NCI-H446 treated with DMSO at 0.1 percent for 48 hours (cell line): ENCODE measurements around the gene CHSY3.

Experiments
- DNase-seq: peaks from one replicate; lab custom pipeline; 2025; lab: John Stamatoyannopoulos, UW

Gene CHSY3

DNA sequence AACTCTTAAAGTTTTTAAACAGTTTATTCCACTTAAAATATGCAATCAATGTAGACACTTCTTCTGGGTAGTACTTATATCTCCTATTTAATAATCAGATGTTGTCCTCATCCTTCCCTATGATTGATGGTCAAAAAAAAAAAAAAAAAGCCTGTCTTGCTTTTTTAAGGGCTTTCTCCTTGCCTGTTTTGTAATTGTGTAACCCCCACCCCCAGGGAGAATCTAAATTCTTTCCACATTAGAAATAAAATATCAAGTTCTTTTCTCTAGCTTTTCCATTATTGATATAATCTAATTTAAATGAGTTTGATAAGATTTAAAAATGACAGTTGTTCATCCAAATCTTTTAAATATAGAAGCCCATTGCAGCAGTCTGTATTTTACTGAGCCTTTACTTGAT, 119.7 kb downstream of the CHSY3 start:
- no peak for DNase-seq

DNA sequence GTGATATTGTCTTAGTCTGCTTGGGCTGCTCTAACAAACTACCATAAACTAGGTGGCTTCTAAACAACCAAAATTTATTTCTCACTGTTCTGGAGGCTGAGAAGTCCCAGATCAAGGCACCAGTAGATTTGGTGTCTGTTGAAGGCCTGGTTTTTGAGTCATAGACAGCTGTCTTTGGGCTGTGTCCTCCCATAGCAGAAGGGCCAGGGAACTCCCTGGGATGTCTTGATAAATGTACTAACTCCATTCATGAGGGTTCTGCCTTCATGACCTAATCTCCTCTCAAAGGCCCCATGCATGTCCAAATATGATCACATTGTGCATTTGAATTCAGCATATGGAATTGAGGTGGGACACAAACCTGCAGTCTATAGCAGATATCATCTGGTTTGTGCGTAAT, 121.2 kb downstream of the CHSY3 start:
- DNase-seq: no peak

DNA sequence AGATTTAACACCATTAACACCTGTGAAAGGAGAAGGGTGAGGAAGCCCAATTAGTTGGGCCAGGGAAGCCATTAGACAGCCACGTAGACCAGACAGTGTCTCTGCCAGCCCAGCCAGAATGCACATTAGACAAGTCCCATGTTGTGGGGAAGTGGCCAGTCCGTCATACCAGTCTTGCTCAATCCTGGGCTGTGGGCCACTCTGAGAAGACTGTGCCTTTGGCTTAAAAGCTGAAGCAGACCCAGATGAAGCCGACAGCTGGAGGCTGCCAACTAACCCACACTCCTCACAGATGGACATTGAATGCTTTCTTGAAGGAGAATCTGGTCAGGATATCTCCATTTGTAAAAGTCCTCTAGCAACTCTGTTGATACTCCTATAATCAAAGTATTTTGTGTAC, 128.5 kb downstream of the CHSY3 start:
- DNase-seq: no peak

DNA sequence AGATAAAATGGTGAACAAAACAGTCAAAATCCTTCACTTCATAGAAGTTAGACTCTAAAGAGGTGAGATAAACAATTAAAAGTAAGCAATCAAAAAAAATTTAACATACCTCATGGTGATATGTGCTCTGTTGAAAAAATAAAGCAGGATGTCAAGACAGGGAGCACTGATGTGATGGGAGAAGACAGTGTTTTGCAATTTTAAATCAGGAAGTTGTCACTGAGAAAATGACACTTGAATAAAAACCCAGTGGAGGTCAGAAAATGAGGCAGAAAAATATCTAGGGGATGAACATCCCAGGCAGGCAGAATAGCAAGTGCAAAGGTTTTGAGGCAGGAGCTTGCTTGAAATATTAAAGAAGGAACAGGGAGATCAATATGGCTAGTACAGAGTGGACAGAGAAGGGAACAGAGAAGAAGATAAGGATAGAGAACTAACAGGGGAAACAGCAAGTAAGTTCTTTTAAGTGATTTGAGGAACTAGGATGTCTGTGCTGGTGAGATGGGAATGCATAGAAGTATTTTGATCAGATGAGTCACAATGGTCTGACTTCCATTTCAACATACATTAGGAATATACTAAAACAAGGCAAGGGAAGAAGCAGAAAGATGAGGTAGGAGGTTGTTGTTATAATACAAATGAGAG, 130.4 kb downstream of the CHSY3 start:
- no peak for DNase-seq

DNA sequence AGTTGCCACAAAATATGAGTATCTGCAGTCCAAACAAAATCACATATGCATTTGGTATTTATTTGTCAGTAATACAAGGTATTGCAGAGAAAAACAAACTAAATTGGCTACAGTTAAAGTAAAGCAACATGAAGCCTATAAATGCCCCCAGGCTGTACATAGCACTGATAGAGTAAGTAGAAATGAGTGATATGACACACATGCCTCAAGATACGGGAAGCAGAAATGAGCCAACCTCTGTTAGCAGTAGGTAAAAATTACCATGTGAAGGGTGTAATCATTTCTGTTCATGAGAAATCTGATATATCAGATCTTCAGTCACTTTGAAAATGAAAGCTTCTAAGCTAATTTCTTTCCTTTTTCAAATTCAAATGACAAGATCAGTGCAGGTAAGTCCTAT, 131.1 kb downstream of the CHSY3 start:
- DNase-seq: no peak

DNA sequence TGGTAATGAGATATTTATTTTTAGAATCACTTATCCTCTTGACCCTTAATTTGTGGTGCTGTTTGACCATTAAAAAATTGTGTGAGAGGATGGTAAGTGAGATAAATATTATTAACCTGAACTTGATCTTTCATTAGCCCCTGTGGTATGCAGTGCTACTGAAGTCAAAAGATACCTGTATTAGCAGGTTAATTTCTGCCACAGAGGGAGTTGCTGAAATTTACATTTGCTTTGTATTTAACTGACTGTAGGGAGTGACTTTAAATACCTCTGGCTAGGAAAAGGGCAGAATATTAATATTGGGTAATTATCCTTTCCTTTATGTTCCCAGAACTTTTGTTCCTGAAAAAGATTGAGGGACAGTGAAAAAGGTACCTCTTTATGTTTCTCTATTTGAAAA, 133.6 kb downstream of the CHSY3 start:
- DNase-seq: no peak

DNA sequence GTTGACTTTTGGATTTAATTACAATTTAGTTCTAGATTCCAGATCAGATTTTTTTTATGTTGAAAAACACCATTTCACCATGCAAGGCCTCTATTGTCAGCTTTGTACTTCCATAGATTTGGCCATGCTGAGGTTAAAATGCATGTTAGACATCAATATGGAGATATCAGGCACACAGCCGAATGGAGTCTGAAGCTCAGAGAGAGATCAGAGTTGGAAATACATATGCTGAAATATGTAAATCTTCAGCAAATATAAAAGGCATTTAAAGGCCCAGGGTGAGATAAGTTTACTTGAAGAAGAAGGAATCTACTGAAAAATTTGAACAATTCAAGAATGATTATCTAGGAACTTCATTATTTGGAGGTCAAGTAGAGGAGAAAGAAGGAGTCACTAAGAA, 139.6 kb downstream of the CHSY3 start:
- DNase-seq: no peak

DNA sequence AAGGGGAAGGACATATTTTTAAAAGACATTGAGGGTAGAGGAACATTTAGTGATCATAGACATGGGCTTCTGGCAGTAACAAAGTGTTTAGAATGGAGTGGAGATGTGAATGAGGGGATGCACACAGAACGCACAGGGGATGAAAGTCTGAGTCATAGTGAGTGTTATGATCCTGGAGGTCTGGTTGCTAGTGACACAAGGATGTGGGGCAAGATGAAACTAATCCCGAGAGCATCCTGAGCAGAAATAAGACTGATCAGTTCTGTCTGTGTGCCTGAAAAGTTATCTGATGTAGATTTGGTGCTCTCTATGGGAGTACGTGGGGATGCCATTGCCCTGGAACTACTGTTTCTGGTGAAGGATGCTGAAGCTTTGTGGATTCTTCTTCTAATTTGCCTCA, 141.1 kb downstream of the CHSY3 start:
- DNase-seq: no peak

DNA sequence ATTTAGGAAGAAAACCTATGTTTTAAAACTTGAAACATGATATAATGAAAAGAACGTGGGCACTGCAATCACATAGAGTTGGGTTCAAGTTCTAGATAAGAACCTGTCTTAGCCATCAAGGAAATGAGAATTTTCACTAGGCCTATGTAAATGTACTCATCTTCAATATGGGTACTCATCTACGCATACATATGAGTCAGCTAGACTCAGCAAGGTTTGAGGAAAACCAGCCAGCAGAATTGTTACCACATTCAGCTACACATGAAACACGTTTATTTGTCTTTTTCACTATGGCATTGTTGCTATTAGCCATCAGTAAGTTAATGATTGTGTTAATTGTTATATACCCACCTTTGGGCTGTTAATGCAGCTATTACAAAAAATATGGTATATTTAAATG, 146.3 kb downstream of the CHSY3 start:
- no peak for DNase-seq

DNA sequence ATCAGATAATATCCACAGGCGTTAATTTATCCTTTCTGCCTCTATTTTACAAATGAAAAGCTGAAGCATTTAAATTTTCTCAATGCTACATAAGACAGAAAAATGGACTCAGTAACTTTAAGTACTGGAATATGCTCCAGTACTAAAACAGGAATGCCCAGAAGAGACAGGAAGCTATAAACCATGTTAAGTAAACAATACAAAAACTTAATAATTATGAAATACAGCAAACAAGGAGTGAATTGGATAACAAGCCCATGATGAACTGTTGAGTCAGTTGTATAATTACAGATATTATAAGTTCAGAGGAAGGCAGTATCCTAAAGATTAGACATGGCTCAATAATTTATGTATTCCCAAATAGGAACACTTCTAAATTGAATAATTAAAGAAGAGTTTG, 148.5 kb downstream of the CHSY3 start:
- no peak for DNase-seq

DNA sequence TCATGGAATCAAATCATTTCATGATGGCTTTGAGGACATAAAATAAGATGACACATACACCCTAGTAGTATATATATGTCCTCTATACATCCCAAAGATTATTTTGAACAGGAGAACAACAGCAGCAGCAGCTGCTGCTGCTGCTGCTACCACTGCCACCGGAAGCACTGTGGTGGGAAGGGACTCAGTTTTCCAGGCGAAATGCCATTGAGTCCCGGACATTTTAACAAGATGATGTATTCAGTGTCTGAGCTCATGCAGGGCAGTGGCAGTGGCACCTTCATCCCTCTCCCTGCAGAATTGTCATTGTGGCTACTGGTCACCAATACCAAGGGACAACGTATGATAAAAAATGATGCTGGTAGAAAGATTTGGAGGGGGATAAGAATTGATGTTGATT, 151.3 kb downstream of the CHSY3 start:
- DNase-seq: no peak

DNA sequence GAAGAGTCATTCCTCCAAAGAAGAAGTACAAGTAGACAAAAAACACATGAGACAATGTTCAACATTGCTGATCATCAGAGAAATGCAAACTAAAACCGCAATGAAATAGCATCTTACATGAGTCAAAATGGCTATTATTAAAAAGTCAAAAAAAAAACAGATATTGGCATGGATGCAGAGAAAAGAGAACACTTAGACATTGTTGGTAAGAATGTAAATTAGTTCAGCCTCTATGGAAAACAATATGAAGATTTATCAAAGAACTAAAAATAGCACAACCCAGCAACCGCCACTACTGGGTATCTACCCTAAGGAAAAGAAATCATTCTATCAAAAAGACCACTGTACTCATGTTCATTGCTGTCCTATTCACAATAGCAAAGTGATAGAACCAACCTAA, 157.5 kb downstream of the CHSY3 start:
- DNase-seq: no peak

DNA sequence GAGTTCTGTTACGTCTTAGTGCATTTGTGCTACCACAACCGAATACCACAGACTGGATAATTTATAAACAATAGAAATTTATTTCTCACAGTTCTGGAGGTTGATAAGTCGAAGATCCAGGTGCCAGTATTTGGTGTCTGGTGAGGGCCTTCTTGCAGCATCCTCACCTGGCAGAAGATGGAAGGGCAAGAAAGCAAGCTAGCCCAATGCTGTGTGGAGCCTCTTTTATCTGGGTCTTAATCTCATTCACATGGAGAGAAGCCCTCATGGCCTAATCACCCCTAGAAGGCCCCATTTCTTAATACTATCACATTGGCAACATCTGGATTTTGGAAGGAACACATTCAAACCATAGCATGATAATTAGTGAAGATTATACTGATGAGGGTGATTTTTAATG, 159.3 kb downstream of the CHSY3 start:
- DNase-seq: no peak

DNA sequence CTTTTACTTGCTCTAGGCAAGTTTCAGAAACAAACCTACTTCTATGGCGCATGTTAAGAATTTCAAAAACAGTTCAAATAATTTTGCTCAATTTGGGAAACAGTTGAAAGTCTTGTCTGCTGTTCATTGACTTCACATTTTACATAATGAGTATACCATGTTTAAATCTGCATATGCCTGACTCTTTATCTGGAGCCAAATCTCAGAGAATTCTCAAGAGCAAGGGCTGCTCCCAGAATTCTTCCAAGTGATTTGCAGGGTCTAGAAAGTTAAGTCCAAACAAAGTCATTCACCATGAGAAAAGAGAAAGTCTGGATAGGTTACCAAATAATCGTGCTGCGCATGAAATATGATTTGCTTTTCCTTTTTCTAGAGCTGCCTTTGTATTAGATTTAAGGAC, 160.2 kb downstream of the CHSY3 start:
- DNase-seq: no peak

DNA sequence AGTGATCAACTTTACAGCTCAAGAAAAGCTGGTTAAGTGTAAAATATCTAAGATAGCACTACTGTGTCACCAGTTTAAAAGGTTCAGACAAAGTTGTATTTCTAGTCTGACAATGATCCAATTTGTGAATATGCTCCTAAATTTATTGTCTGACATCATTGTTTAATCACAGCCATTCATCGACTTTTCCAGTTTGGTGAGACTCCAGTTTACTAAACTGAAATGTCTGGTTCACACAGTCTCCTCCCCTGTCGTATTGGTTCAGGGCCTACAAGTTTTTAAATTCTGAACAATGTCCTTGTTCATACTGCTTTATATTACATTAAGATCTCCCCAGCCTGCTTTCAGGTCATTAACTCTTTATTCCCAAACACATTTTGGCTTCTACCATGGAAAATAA, 161.4 kb downstream of the CHSY3 start:
- DNase-seq: no peak

DNA sequence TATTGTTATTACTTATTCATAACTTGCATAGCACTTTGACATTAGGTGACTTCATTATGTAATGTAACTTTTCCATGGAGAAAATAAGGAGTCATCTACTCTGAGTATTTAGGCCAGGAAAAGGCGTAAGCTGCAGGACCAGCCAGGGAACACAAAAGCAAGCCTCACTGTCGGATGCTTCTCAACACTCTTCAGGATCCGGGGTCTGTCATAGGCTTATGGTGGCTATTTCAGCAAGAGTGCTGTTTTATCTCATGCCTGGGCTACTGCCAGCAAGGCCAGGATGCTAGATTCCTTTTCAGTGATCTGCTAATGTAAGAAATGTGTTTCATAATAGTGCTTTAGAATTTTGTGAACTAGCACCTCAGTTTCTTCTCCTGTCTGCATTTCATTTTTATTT, 162.4 kb downstream of the CHSY3 start:
- DNase-seq: no peak

DNA sequence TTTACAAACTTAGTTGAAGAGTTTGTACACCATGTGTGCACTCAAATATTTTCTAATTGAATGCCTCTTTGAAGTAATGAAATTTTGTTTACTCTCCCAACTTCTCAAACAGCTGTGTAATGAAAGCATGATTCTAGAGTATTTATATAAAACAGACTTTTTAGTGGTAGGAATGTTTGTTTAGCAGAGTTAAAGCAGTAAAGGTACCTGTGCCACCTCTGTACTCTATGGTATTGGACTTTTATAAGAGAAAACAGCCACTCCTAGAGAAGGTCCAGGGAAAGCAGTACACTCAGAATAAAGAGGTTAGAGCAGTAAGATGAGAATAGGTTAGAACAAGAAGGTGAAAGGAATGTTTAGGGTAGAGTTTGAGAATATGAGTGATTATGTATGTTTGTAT, 163.1 kb downstream of the CHSY3 start:
- DNase-seq: no peak

DNA sequence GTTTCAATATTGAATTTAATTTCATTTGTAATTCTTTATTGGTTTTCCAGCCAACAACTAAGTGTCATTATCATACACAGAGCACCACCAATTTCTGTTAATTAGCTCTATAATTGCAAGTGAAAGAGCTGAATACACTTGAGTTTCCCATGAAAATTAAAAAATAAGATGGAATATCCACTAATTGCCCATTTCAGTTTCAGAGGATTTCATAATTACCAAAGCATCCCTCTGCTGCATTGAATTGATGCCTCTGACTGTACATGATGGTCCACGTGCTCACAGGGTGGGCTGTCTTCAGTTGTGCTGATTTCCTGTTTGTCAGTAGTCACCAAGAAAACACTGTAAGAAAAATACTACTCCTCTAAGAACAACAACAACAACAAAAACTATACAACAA, 163.8 kb downstream of the CHSY3 start:
- no peak for DNase-seq

DNA sequence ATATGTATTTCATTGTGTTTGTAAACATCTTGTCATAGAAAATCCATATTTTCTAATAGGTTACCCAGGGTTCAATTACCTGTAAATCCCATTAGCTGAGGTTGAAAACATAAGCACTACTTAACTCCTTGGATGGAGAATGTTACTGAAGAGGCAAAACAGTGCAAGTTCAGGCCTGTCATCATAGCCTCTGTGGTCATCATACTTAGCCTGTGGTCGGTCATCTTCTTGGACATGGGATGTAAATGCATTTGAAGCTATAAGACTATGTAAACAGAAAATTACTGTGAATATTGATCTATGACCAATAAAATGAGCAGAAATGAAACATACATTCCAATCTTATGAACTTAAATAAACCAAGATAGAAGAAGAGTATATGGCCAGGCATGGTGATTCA, 164.7 kb downstream of the CHSY3 start:
- no peak for DNase-seq

DNA sequence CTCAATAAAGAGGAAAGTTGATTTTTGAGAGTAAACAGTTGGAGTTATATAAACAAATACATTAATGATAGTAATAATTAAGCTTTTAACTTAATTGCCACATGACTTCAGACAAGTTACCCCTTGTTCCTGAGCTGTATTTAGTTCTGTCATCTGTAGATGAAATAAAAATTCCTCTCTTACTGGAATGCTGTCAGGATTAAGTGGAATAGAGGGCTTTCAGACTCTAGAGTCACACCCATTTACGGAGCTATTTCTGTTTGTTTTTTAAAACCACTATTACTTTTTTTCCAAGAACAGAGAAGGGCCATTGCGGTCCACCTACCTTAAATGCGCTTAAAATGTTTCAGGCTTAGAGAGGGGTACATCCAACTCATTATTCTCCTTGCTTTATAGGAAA, 170.6 kb downstream of the CHSY3 start:
- DNase-seq: no peak

DNA sequence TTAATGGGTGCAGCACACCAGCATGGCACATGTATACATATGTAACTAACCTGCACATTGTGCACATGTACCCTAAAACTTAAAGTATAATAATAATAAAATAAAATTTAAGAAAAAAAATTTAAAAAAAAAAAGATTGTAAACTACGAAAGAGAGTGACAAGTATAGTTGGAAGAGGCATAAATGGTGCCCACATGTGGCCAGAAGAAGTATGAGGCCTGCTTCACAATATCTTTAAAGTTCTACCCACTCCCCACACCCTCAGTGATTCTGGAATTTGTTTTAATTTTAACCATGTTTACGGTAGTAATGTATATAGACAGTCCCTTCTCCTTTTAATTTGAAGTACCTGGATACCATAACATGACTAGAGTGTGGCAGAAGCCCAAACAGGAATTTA, 172.7 kb downstream of the CHSY3 start:
- DNase-seq: no peak

DNA sequence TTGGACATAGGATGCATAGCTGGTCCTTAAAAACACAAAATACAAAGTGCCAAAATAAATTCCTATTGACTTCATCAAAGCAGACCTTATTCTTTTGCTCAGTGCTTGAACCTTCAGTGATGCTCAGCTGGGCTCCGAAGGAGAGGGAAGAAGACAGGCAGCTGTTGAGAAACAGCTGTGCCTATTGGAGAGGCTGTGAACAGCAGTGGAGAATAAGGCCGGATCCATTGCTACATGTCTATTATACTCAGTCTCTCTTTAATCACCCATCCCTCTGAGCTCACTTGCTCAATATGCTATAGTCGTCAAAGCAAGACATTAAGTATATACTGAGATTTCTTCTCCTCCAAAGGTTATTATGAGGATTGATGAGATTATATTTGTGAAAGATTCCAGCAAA, 174.4 kb downstream of the CHSY3 start:
- DNase-seq: no peak

DNA sequence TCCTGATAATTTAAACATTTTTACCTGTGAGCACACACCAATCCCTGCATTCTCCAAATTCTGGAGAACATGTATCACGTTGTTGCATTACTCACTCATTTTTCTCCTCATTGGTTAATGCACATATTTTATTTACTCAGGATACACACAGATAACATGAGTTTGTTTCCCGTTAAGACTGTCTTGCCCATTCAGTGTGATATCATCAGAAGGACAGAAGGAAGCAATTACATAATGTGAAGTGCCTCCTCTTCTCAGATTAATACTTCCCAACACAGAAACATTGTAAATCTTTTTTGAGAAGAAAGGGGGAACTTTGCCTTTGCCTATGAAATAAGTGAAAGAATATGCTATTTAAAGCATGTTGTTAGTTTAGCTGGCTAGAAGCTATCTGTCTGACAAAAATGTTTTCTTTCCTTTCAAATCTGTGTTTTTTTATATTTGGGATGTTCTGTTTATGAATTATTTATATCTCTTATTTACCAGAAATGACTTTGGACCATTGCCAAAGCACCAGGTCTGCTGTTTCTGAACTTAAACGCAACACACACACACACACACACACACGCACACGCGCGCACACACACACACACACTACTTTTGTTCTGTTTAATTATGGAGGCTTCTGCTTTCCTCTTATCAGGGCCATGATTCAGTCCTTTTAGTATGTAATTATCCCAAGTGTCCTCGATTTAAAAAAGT, 186.5 kb downstream of the CHSY3 start:
- no peak for DNase-seq

DNA sequence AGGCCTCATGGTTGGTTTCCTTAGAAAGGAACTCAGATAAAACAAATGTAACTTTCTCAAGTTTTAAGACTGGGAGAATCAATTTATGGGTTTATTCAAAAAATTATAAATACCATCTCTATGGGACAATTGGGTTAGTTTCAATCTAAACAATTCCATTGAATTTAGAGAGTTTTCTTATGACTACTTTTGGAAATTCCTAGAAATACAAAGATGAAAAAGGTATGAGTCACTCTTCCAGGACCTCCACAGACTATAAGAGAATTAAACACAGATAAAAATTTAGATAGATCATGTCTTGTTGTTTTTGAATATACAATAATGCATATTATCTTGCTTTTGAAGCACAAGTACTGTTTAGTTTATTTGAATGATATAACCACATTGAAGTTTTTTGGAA, 188.7 kb downstream of the CHSY3 start:
- DNase-seq: no peak
